Measurements from ENCODE around the gene RBKS. TPM values are rescaled to one million over a fixed set of nuclear protein-coding genes. Genes with fewer than 3 reads are reported as not detected.

Gene RBKS
- total and polyA plus RNA-seq, 2 of the 13 experiments (the other 11 are each of a cell fraction or from before 2014, with no cell fraction given), result 7.7 to 8.3 TPM

GRCh38 chr2:27795093-27795834, 94.9 kb downstream of the RBKS start (continued):
- TF ChIP-seq ZNF670 (CRISPR knock-in tag; IDR thresholded peaks at IDR 0.05; ENCODE audit: borderline replicate concordance), result 0 out of 2 replicates have a peak, but pooled peaks have one; percentile 53
- no peak for TF ChIP-seq ZNF552 (CRISPR knock-in tag; IDR thresholded peaks at IDR 0.05; ENCODE audit: borderline replicate concordance)
- no peak for TF ChIP-seq ZFP90 (CRISPR knock-in tag; IDR thresholded peaks at IDR 0.05; ENCODE audit: borderline replicate concordance)
- TF ChIP-seq FOXP1 (IDR thresholded peaks at IDR 0.05), result no peak
- no peak for TF ChIP-seq FOXP1 (CRISPR knock-in tag; IDR thresholded peaks at IDR 0.05)
- TF ChIP-seq RCOR2 (CRISPR knock-in tag; IDR thresholded peaks at IDR 0.05), result peak; percentile 66
- TF ChIP-seq ZNF446 (CRISPR knock-in tag; IDR thresholded peaks at IDR 0.05), result no peak
- 0 out of 2 replicates have a peak, but pooled peaks have one; percentile 22 for TF ChIP-seq PATZ1 (CRISPR knock-in tag; IDR thresholded peaks at IDR 0.05)

- peaks cover 20% of the 10 kb centered on the region for H3K4me1 ChIP-seq (ENCODE audit: insufficient read depth, low read length)
- BruUV-seq (replicated peaks), result no TSS peak
- no peaks in the 10 kb centered on the region for H3K36me3 ChIP-seq (replicated peaks in 1 of 2; ENCODE audit: control insufficient read depth in 1 of 2, insufficient read depth in 2 of 2, low read length in 2 of 2)
- H3K9me3 ChIP-seq (ENCODE audit: low read length), result no peaks in the 10 kb centered on the region
- no peaks in the 10 kb centered on the region for H4K20me1 ChIP-seq (ENCODE audit: insufficient read depth, low read length)
- POLR2A ChIA-PET, result no interaction called here
- H2AFZ ChIP-seq (ENCODE audit: low read length), result no peak overlapping the region
- DNase-seq (ENCODE audit: low spot score) (no peak), ATAC-seq (no peak), FAIRE-seq (no peak)
- H3K4me3 ChIP-seq (replicated peaks in 1 of 3; ENCODE audit: insufficient read depth in 1 of 3, low read depth in 2 of 3, low read length in 3 of 3), result no peak overlapping the region
- in situ Hi-C loops (cut with HindIII; ENCODE audit: extremely low pct_ligation_motif_present, low pct_unique_long_range_greater_than_20kb), result no loop called here
- intact Hi-C loops (cut with micrococcal nuclease; ENCODE audit: unreplicated experiment), result no loop called here
- no peak overlapping the region for H3K4me2 ChIP-seq (ENCODE audit: low read depth, low read length)
- no peak overlapping the region for H3K27ac ChIP-seq (ENCODE audit: extremely low read length, insufficient read depth, low read length)
- H3K27me3 ChIP-seq (ENCODE audit: control insufficient read depth in 1 of 2, insufficient read depth in 2 of 2, low read length in 2 of 2), result no peaks in the 10 kb centered on the region
- CTCF ChIA-PET (ENCODE audit: low intra/inter-chr PET ratio, low total read pairs), result no interaction called here
- H3K9ac ChIP-seq (ENCODE audit: insufficient read depth, low read depth, low read length), result no peak overlapping the region
- no peak for TF ChIP-seq ZNF3 (CRISPR knock-in tag; IDR thresholded peaks at IDR 0.05)
- TF ChIP-seq TIGD3 (CRISPR knock-in tag; IDR thresholded peaks at IDR 0.05; ENCODE audit: borderline replicate concordance), result no peak
- no peak for TF ChIP-seq ZNF143 (CRISPR knock-in tag; IDR thresholded peaks at IDR 0.05)
- TF ChIP-seq ZNF17 (CRISPR knock-in tag; IDR thresholded peaks at IDR 0.05), result no peak
- TF ChIP-seq SIX4 (CRISPR knock-in tag; IDR thresholded peaks at IDR 0.05), result no peak
- no peak for TF ChIP-seq ZNF737 (CRISPR knock-in tag; IDR thresholded peaks at IDR 0.05; ENCODE audit: borderline replicate concordance)
- no peak for TF ChIP-seq NR2F1 (CRISPR knock-in tag; IDR thresholded peaks at IDR 0.05)
- TF ChIP-seq ZNF652 (CRISPR knock-in tag; IDR thresholded peaks at IDR 0.05; ENCODE audit: borderline replicate concordance, low read depth), result no peak
- no peaks in the 10 kb centered on the region for H3K79me2 ChIP-seq (ENCODE audit: insufficient read depth, low read length)
These were observed 97.4 kb downstream of the RBKS start for GRCh38 chr2:27792759-27793158.

Data from HepG2 (cell line).